H1 (cell line): ENCODE data around the gene MRTO4. TPM values are rescaled to one million over a fixed set of nuclear protein-coding genes. Genes with fewer than 3 reads are reported as not detected.

Source experiments
- CTCF ChIA-PET: fragments of 300-600 bp; sonication (Branson Sonifier 250); formaldehyde crosslinking; loops from one replicate; lab custom pipeline; 2021; ENCODE audit not compliant: partially characterized antibody; lab: Charles Lee
- POLR2A ChIA-PET: fragments of 300-600 bp; sonication (Branson Sonifier 250); formaldehyde crosslinking; loops from one replicate; lab custom pipeline; 2021; ENCODE audit warnings: inconsistent platforms; ENCODE audit not compliant: partially characterized antibody; lab: Charles Lee
- DNase-seq, 2 experiments: peaks; one replicate each; pipeline versions ENCODE4 v3.0.0 to v3.0.0-alpha.2; 2010 to 2022; ENCODE audit warnings: low spot score in 2 of 2, low read depth in 1 of 2, mixed read lengths in 1 of 2
- FAIRE-seq: peaks from 2 replicates; lab custom pipeline; 2011; peaks lifted over from hg19 to GRCh38; lab: Jason Lieb, UNC
- H2AFZ ChIP-seq: 2 replicates; pipeline ENCODE4 v1.8.1; 2012; ENCODE audit warnings: low read length, inconsistent platforms
- H2AK5ac ChIP-seq: 2 replicates; pipeline ENCODE4 v1.6.1; 2013; ENCODE audit warnings: low read depth, low read length
- H2BK120ac ChIP-seq: replicated peaks from 2 replicates; pipeline ENCODE3; 2013; ENCODE audit warnings: low read depth, low read length, inconsistent platforms
- H2BK12ac ChIP-seq: 2 replicates; pipeline ENCODE4 v1.6.1; 2013; ENCODE audit warnings: low read depth, low read length
- H2BK15ac ChIP-seq: 2 replicates; pipeline ENCODE4 v1.6.1; 2013; ENCODE audit warnings: low read length
- H2BK20ac ChIP-seq: 2 replicates; pipeline ENCODE4 v1.6.1; 2013; ENCODE audit warnings: low read length
- H2BK5ac ChIP-seq: 2 replicates; pipeline ENCODE4 v1.6.1; 2013; ENCODE audit warnings: low read depth, low read length
- H3K14ac ChIP-seq: 2 replicates; pipeline ENCODE4 v1.6.1; 2013; ENCODE audit warnings: inconsistent platforms; ENCODE audit not compliant: insufficient read length
- H3K18ac ChIP-seq: 2 replicates; pipeline ENCODE4 v1.6.1; 2013; ENCODE audit warnings: low read length; ENCODE audit errors: extremely low read depth
- H3K23ac ChIP-seq: 2 replicates; pipeline ENCODE4 v1.6.1; 2013; ENCODE audit warnings: inconsistent platforms; ENCODE audit not compliant: insufficient read length
- H3K23me2 ChIP-seq: 2 replicates; pipeline ENCODE4 v1.6.1; 2013; ENCODE audit warnings: low read depth, low read length
- H3K27ac ChIP-seq: 2 replicates; pipeline ENCODE4 v1.6.1; 2011; ENCODE audit warnings: low read depth, low read length, inconsistent platforms
- H3K27me3 ChIP-seq, 4 experiments: replicated peaks in 1 of 4; 1 replicate in 1 of 4; 2 replicates in 3 of 4; pipeline versions ENCODE4 v1.6.1 to v1.8.1; 2011 to 2013; ENCODE audit warnings: low read length in 3 of 4, mild to moderate bottlenecking in 3 of 4, inconsistent platforms in 2 of 4, mixed read lengths in 2 of 4, moderate library complexity in 1 of 4; ENCODE audit not compliant: control insufficient read depth in 3 of 4, insufficient read depth in 3 of 4; ENCODE audit errors: extremely low read depth in 1 of 4
- H3K36me3 ChIP-seq, 4 experiments: 2 replicates each; pipeline versions ENCODE4 v1.6.1 to v1.8.1; 2011 to 2013; ENCODE audit warnings: mild to moderate bottlenecking in 4 of 4, low read length in 3 of 4, moderate library complexity in 2 of 4, control low read depth in 1 of 4, inconsistent platforms in 1 of 4; ENCODE audit not compliant: insufficient read depth in 4 of 4, control insufficient read depth in 2 of 4
- H3K4ac ChIP-seq: replicated peaks from 2 replicates; pipeline ENCODE3; 2013; ENCODE audit warnings: low read length, low read depth, mixed read lengths, inconsistent platforms; ENCODE audit not compliant: insufficient read length
- H3K4me1 ChIP-seq, 4 experiments: replicated peaks in 1 of 4; 1 replicate in 1 of 4; 2 replicates in 3 of 4; pipeline versions ENCODE4 v1.6.1 to v1.8.1; 2011 to 2013; ENCODE audit warnings: low read length in 3 of 4, inconsistent platforms in 2 of 4, mixed read lengths in 1 of 4; ENCODE audit not compliant: insufficient read depth in 4 of 4, control insufficient read depth in 3 of 4
- H3K4me2 ChIP-seq, 2 experiments: 2 replicates each; pipeline versions ENCODE4 v1.6.1 to v1.8.1; 2011 to 2013; ENCODE audit warnings: low read depth in 2 of 2, low read length in 2 of 2, control low read depth in 1 of 2, inconsistent platforms in 1 of 2, mild to moderate bottlenecking in 1 of 2; ENCODE audit not compliant: insufficient read depth in 1 of 2
- H3K4me3 ChIP-seq, 4 experiments: fragments of 200-600, 300-600 bp in 1 of 4; sonication (generic), shearing (Covaris generic), sonication (Bioruptor Twin) in 1 of 4; 2 replicates each; pipeline versions ENCODE4 v1.5.1 to v1.8.1; 2011 to 2016; ENCODE audit warnings: low read length in 4 of 4, low read depth in 3 of 4, control low read depth in 2 of 4, inconsistent platforms in 2 of 4, mild to moderate bottlenecking in 2 of 4, mixed read lengths in 1 of 4, moderate library complexity in 1 of 4; ENCODE audit not compliant: insufficient read depth in 2 of 4; ENCODE audit errors: extremely low read depth in 1 of 4
- H3K56ac ChIP-seq: replicated peaks from 2 replicates; pipeline ENCODE3; 2013; ENCODE audit warnings: low read depth, mild to moderate bottlenecking, mixed read lengths, low read length, inconsistent platforms; ENCODE audit not compliant: insufficient read length
- H3K79me1 ChIP-seq: 2 replicates; pipeline ENCODE4 v1.6.1; 2013; ENCODE audit warnings: low read depth, low read length, control low read depth
- H3K79me2 ChIP-seq, 2 experiments: 2 replicates each; pipeline versions ENCODE4 v1.6.1 to v1.8.1; 2012 to 2013; ENCODE audit warnings: low read length in 2 of 2, mild to moderate bottlenecking in 2 of 2, inconsistent platforms in 1 of 2; ENCODE audit not compliant: insufficient read depth in 2 of 2, control insufficient read depth in 1 of 2
- H3K9ac ChIP-seq, 4 experiments: replicated peaks in 1 of 4; 1 replicate in 1 of 4; 2 replicates in 3 of 4; pipeline versions ENCODE4 v1.6.1 to v1.8.1; 2011 to 2013; ENCODE audit warnings: low read depth in 3 of 4, low read length in 3 of 4, control low read depth in 2 of 4, mild to moderate bottlenecking in 2 of 4, moderate library complexity in 2 of 4, inconsistent platforms in 1 of 4; ENCODE audit errors: extremely low read depth in 1 of 4
- H3K9me3 ChIP-seq, 2 experiments: 2 replicates each; pipeline versions ENCODE4 v1.6.1 to v1.8.1; 2012 to 2013; ENCODE audit warnings: mild to moderate bottlenecking in 2 of 2, moderate library complexity in 2 of 2, control low read depth in 1 of 2, inconsistent platforms in 1 of 2, low read depth in 1 of 2, low read length in 1 of 2, mixed read lengths in 1 of 2; ENCODE audit not compliant: insufficient read depth in 2 of 2
- H4K20me1 ChIP-seq, 2 experiments: replicated peaks in 1 of 2; 2 replicates each; pipeline versions ENCODE3 to v1.8.1; 2011 to 2013; ENCODE audit warnings: inconsistent platforms in 2 of 2, low read length in 2 of 2, mild to moderate bottlenecking in 1 of 2; ENCODE audit not compliant: insufficient read depth in 2 of 2, control insufficient read depth in 1 of 2
- H4K5ac ChIP-seq: 2 replicates; pipeline ENCODE4 v1.6.1; 2013; ENCODE audit warnings: low read length, low read depth, mixed read lengths, inconsistent platforms; ENCODE audit not compliant: insufficient read length
- H4K8ac ChIP-seq: 2 replicates; pipeline ENCODE4 v1.8.0; 2013; ENCODE audit warnings: mild to moderate bottlenecking, moderate library complexity, low read length, inconsistent platforms; ENCODE audit not compliant: insufficient read depth; ENCODE audit errors: extremely low read depth
- H4K91ac ChIP-seq: replicated peaks from 2 replicates; pipeline ENCODE3; 2013; ENCODE audit warnings: low read length, mixed read lengths, inconsistent platforms; ENCODE audit not compliant: insufficient read length
- BACH1 ChIP-seq: IDR thresholded peaks from 2 replicates; pipeline ENCODE4 v1.6.1; 2012; ENCODE audit warnings: low read length, improper control_type of control experiment
- BRCA1 ChIP-seq: IDR thresholded peaks from 2 replicates; pipeline ENCODE4 v1.6.1; 2012; ENCODE audit warnings: low read depth, low read length, improper control_type of control experiment
- CBX8 ChIP-seq: fragments of 300-800, 300-1000 bp; sonication (generic); IDR thresholded peaks from 2 replicates; pipeline ENCODE4 v1.7.1; 2016; ENCODE audit warnings: low read depth, low read length, borderline replicate concordance
- CHD1 ChIP-seq: IDR thresholded peaks from 2 replicates; pipeline ENCODE4 v1.6.1; 2012; ENCODE audit warnings: low read depth, low read length, improper control_type of control experiment
- GTF2F1 ChIP-seq: IDR thresholded peaks from 2 replicates; pipeline ENCODE4 v1.6.1; 2012; ENCODE audit warnings: low read depth, low read length, improper control_type of control experiment, borderline replicate concordance
- KDM4A ChIP-seq: IDR thresholded peaks from one replicate; pipeline ENCODE4 v1.7.1; 2012; ENCODE audit warnings: low read depth, mild to moderate bottlenecking, moderate library complexity, low read length, inconsistent platforms; ENCODE audit not compliant: severe bottlenecking
- RFX5 ChIP-seq: IDR thresholded peaks from 2 replicates; pipeline ENCODE4 v1.6.1; 2011; ENCODE audit warnings: low read depth, low read length, improper control_type of control experiment, borderline replicate concordance
- RNF2 ChIP-seq: fragments of 200-900, 300-1000 bp; sonication (generic); IDR thresholded peaks from 2 replicates; pipeline ENCODE4 v1.7.1; 2016; ENCODE audit warnings: borderline replicate concordance, low read depth, mild to moderate bottlenecking, antibody characterized with exemption, low read length; ENCODE audit not compliant: poor library complexity, severe bottlenecking; ENCODE audit errors: missing control alignments
- SUZ12 ChIP-seq: fragments of 200-600 bp; sonication (generic); IDR thresholded peaks from 2 replicates; pipeline ENCODE4 v1.6.1; 2012; ENCODE audit warnings: mild to moderate bottlenecking, inconsistent platforms, low read length, moderate library complexity, mixed read lengths
- TAF1 ChIP-seq: IDR thresholded peaks from 2 replicates; pipeline ENCODE4 v1.6.1; 2011; ENCODE audit warnings: mild to moderate bottlenecking, low read depth, low read length
- WGBS, 2 experiments: shearing (Covaris generic) in 1 of 2; methylation state at CpG; one replicate each; pipeline versions ENCODE4 v1.1.6 to v1.1.7; 2013 to 2015; ENCODE audit warnings: low lambda C conversion rate in 2 of 2, mixed read lengths in 2 of 2, inconsistent platforms in 1 of 2, low coverage in 1 of 2, missing lambda C conversion rate in 1 of 2; ENCODE audit not compliant: insufficient replicate concordance in 2 of 2, insufficient coverage in 1 of 2, insufficient read length in 1 of 2; ENCODE audit errors: extremely low coverage in 1 of 2, missing lambda C conversion rate in 1 of 2; 5-methylcytosine and 5-hydroxymethylcytosine counted together
- polyA plus RNA-seq, 7 experiments: library from polyadenylated mRNA; depleted of rRNA in 3 of 7; stranded (reverse) in 5 of 7; unstranded in 2 of 7; fragments of >200 nt in 5 of 7; fragments of 200-250 nt in 2 of 7; gene quantifications; 1 replicate in 5 of 7; 2 replicates in 1 of 7; 4 replicates in 1 of 7; pipeline versions ENCODE4 v1.2.1 to v1.2.3, GENCODE V29; 2011 to 2013; ENCODE audit warnings: missing spikeins in 2 of 7, mixed read lengths in 2 of 7
- total RNA-seq: library from RNA; stranded (reverse); fragmentation: NEBNext Ultra II Directional; extraction: Animal tissue kit (Norgen Biotek cat#: 25700); gene quantifications from 2 replicates; pipeline ENCODE4 v1.2.1, GENCODE V29; 2021
- TF ChIP-seq, protein P1 (sequence below): IDR thresholded peaks from 2 replicates; pipeline ENCODE4 v1.6.1; 2012; ENCODE audit warnings: inconsistent platforms

Gene MRTO4
- total and polyA plus RNA-seq, 2 of the 8 experiments (the other 6 are each of a cell fraction or from before 2014, with no cell fraction given), result 36.9 to 64.3 TPM

DNA sequence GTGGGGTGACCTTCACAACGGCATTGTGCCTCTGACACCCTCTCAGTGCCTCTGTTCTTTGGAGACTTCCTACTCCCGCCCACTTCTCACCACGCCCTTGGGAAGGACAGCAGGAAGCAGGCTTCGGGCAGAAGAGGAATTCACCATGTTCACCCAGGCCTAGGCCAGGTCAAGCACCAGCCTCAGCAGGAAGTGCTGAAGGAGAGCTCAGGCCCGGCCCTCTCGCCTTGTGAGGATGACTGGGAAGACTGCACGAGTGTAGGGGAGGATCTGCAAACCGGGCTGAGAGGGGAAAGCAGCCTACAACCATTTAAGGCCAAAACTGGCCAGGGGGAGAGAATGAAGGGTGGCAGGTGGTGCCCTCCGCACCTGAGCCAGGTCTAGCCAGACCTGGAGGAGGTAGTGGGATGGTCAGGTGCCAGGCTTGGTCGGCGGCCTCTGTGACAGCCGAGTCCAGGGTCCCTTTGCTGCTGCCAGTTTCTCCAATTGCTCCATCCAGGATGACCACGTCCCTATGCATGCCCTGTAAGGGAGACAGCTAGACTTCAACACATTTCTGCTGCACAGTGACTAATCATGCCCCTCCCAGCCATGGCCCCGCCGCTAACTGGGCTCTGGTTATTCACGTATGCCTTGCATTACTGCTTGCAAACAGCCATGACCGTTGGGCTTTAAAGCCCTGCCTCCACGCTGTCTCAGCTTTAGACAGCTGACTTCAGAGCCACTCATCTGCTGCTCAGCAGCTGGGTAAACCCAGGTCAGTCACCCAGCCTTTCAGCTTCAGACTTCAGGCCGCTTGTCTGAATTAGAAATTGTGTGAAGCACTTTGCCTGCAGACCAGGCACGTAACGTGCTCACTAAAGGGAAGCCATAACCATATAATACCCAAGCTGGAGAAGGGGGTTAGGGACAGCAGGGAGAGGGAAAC is 8.9 kb downstream of the MRTO4 start:
- no peak overlapping the region for H4K91ac ChIP-seq
- H3K36me3 ChIP-seq, result peaks cover 36 to 49% (median 48%) of the 10 kb centered on the region in 4 experiments
- H2BK5ac ChIP-seq, result no peak overlapping the region
- peaks cover 5% of the 10 kb centered on the region; the same call in 1 of the 2 replicates for H3K79me1 ChIP-seq
- H2BK120ac ChIP-seq, result no peak overlapping the region
- H2BK20ac ChIP-seq, result no peak overlapping the region
- no peak overlapping the region for H2BK15ac ChIP-seq
- no peak overlapping the region for H3K9ac ChIP-seq
- no peaks in the 10 kb centered on the region for H3K27me3 ChIP-seq
- no peak overlapping the region for H3K4ac ChIP-seq
- WGBS, 2 experiments, result 84% methylated on average over 21 of the region's 21 CpGs; no CpG with 5 or more reads in 1 of the 2 experiments
- no peak overlapping the region for H4K5ac ChIP-seq
- POLR2A ChIA-PET, result interaction anchor here (0.7 to 7.5 kb wide), 11 partner anchors 7 to 342 kb away, joined by 3 to 83 read pairs (median 5); partner anchors contain the start of genes AKR7A2, AKR7A3, EMC1 and MRTO4
- no peak overlapping the region for H2AFZ ChIP-seq
- H3K4me3 ChIP-seq, result no peak overlapping the region
- FAIRE-seq (no peak), DNase-seq (no peak)
- peaks cover 7 to 20% of the 10 kb centered on the region in 2 experiments for H4K20me1 ChIP-seq
- H3K4me1 ChIP-seq, result no peaks in the 10 kb centered on the region
- H3K9me3 ChIP-seq, result no peaks in the 10 kb centered on the region
- no peak overlapping the region for H3K14ac ChIP-seq
- CTCF ChIA-PET, result interaction anchor here (0.6 to 1.6 kb wide), 3 partner anchors 9 to 79 kb away, joined by 3 read pairs; partner anchors contain the start of genes EMC1 and MRTO4
- no peak overlapping the region for H2BK12ac ChIP-seq
- H3K18ac ChIP-seq, result no peak overlapping the region
- no peak overlapping the region for H2AK5ac ChIP-seq
- H3K56ac ChIP-seq, result no peak overlapping the region
- no peaks in the 10 kb centered on the region for H3K23me2 ChIP-seq
- peaks cover 0 to 6% of the 10 kb centered on the region in 2 experiments; a peak in 2 of 4 replicates for H3K79me2 ChIP-seq
- H4K8ac ChIP-seq, result no peak overlapping the region
- no peak overlapping the region for H3K4me2 ChIP-seq
- H3K27ac ChIP-seq, result no peak overlapping the region
- no peak overlapping the region for H3K23ac ChIP-seq
- TF ChIP-seq BRCA1 (no peak), CHD1 (no peak), TAF1 (no peak), SUZ12 (no peak), BACH1 (no peak), RNF2 (no peak), GTF2F1 (no peak), KDM4A (no peak), CBX8 (no peak), RFX5 (no peak)
- TF ChIP-seq, protein P1, sequence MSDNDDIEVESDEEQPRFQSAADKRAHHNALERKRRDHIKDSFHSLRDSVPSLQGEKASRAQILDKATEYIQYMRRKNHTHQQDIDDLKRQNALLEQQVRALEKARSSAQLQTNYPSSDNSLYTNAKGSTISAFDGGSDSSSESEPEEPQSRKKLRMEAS, result no peak
